GM12873 (cell line): Measurements from ENCODE around the gene CA10.

Experiments used
- TF ChIP-seq, protein P1 (sequence below): IDR thresholded peaks from 2 replicates; pipeline ENCODE4 v1.5.1; 2012; ENCODE audit warnings: low read depth, mild to moderate bottlenecking, moderate library complexity, low read length, control low read depth; ENCODE audit not compliant: insufficient read depth; ENCODE audit errors: missing control alignments

CA10 gene

DNA sequence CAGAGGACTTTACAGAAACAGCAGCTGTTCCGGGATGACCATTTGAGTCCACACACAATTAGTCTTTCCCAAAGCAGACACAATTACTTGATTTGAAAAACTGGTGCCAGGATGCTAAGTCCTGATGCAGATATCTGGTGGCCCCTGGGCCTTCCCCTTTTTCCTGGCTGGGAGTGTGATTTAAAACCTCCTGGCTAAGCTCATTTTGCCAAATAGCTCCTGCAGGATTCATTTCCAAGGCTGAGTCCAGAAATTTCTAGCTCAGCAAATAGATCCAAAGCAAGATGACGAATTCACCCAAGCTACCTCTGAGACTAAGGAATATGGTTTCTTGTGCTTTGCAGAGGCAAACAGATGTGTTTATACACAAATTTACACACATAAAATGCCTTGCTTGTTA lies 422.2 kb downstream of the CA10 start:
- TF ChIP-seq, protein P1, sequence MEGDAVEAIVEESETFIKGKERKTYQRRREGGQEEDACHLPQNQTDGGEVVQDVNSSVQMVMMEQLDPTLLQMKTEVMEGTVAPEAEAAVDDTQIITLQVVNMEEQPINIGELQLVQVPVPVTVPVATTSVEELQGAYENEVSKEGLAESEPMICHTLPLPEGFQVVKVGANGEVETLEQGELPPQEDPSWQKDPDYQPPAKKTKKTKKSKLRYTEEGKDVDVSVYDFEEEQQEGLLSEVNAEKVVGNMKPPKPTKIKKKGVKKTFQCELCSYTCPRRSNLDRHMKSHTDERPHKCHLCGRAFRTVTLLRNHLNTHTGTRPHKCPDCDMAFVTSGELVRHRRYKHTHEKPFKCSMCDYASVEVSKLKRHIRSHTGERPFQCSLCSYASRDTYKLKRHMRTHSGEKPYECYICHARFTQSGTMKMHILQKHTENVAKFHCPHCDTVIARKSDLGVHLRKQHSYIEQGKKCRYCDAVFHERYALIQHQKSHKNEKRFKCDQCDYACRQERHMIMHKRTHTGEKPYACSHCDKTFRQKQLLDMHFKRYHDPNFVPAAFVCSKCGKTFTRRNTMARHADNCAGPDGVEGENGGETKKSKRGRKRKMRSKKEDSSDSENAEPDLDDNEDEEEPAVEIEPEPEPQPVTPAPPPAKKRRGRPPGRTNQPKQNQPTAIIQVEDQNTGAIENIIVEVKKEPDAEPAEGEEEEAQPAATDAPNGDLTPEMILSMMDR = no peak

DNA sequence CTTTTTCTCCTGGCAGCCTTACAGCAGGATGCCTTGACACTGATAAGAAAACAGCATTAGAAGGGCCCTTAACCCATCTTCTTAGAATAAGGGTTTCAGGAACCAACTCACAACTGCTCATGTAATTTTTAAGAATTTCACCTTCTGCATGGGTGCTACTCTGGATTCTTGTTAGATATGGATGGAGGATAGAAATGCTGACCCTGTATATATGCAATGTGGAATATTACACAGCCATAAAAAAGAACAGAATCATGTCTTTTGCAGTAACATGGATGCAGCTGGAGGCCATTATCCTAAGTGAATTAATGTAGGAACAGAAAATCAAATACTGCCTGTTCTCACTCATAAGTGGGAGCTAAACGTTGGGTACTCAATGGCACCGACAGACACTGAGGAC lies 423.5 kb downstream of the CA10 start:
- TF ChIP-seq, protein P1 = no peak

DNA sequence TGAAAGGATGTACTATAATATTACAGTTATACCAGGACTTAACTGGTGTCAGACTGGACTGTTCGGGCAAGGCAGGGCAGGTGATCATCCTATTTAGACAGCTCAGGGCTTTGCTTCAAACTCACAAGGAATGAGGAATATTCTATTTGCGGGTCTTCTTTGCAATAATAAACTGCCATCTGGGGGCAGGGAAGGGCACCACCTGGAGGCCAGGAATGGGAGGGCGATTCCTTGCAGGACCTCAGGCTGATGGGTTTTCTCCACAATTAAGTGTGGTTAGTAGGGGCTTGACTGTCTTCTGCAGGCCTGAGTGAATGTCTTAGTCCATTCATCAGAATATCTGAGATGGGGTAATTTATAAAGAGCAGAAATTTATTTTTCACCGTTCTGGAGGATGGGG lies 424.1 kb downstream of the CA10 start:
- TF ChIP-seq, protein P1 = peak; percentile 51

DNA sequence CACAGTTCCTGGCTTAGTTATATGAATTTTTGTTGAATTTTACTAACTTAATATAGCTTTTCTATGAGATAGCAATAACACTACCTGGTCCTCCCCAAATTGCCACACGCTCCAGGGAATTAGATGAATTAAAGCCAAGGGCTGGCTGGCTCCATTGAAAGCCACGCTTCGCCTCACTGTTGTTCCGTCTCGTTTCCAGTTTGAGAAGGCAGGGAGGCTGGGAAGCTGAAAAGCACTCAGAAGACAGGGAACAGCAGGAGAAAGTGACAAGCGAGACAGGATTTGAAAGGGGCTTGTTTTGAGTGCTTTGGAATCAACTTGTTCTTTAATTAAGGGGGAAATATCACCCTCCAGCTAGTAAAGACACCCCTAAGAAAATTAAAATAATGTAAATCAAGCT lies 425.3 kb downstream of the CA10 start:
- TF ChIP-seq, protein P1 = no peak

DNA sequence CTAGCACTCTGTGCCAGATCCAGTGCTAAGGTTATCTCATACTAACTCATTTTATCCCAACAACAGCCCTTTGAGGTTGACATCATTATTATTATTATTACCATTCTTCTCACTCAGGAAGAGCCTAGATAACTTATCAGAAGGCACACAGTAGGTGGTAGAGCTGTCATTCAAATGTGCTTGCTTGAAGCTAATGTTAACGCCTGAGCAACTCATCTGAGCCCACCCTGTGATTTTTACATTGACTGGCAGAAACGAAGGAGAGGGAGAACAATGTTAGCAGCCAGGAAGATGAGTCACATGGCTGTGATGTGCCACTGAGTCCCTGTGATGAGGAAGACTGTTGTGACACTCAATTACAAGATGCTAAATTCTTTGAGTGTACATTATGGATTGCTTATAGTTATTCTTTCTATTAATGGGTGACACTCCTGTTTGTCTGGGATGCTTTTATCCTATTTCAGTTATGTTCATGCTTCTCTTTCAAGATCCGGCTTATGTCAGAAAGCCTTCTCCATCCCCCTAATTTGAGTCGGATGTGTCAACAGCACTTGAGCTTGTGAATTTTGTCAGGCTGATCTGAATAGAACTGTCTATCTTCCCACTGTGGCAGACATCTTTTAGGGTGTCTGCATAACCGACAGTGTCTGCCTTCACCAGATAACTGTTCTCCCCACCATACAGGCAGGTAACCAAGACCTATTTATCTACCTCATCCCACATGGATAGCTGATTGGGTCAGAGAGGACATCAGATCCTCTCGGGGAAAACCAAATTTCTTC lies 426.4 kb downstream of the CA10 start:
- TF ChIP-seq, protein P1 = no peak

DNA sequence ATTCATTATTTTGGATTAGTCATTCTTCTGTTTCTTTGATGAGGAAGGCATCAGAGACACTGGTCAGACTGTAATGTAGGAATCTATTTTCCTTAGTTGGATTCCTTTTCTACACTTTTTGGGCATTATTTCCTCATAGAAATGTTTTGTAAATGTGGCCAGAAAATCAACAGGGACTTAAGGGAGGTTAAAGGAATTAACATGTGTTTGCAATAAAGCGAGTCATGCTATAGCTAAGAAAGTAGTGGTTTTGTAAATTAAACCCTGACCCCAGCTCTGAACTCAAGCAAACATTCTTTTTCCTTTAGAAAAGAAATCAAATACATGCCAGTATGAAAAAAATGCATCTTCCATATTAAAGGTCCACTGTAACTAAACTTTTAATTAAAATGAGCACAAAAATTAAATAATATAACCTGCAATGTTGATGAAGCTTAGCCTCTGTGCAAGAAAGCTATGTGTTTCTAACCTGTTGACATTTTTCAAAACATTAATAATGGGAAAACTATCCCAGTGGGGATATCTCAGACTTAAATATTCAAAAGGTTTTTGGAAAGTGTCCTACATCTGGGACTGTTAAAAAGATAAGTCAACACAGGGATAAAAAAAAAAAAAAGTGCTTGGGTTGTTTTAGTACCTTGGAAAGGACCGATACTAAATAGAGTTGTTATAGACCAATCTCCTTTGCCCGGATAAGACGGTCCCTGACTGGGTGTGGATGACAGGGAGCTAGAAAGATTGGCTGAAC lies 428.0 kb downstream of the CA10 start:
- TF ChIP-seq, protein P1 = no peak

DNA sequence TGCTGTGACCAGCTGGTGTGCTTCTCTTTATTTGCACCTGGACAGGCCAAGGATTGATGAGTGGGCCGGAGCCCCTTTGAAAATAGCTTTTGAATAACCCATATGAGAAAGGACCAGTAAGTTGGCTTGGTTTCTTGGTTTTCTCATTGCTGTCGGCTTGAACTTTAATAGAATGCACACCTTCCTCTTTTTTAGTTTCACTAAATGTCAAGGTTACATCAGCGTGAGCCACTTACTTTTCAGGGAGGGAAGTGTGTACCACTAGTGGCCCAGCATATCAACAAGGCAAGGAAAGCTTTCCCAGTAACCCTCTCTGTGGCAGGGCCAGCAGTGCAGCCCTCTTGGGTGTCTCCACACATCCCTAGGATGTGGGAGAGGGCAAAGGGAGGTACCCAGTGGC lies 433.3 kb downstream of the CA10 start:
- TF ChIP-seq, protein P1 = no peak
